ENCODE data around the gene TRAF2.
"Not testable (repeated sequence)": the region's sequence is repeated elsewhere in the genome, so short reads cannot be mapped to it uniquely, and the experiment has no call there.

Gene TRAF2, protein sequence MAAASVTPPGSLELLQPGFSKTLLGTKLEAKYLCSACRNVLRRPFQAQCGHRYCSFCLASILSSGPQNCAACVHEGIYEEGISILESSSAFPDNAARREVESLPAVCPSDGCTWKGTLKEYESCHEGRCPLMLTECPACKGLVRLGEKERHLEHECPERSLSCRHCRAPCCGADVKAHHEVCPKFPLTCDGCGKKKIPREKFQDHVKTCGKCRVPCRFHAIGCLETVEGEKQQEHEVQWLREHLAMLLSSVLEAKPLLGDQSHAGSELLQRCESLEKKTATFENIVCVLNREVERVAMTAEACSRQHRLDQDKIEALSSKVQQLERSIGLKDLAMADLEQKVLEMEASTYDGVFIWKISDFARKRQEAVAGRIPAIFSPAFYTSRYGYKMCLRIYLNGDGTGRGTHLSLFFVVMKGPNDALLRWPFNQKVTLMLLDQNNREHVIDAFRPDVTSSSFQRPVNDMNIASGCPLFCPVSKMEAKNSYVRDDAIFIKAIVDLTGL

DNA sequence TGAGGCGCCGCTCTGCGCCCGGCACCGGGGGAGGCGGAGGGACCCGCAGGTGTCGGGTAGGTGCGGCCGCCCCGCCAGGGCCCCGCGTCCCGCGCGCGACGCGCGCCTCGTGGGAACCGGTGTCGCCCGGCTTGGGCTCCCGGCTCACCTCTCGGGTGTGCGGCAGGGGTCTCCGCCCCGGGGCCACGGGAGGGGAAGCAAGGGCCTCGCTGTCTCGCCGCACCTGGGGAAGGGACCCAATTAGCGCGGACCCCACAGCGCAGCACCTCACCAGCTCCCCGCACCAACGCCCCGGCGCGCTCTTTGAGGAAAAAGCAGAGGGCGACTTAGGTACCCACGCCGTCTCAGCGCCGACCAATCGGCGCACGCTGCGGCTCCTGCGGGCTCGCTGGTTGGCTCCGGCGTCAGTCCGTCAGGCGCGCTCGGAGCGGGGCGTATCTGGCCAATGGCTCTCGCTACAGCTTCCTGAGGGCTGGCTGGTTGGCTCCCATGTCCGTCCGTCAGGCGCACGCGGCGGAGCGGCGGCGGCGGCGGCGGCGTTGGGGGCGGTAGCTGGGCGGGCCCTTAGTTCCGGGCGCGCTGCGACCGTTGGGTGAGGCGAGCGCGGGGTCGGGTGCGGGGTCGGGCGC lies at the start of gene TRAF2:
TRAF2 (plus strand) TSS at position 567 of the 629 bp plus-strand sequence. CDS start 12,225 bp downstream, outside the sequence.
- TF ChIP-seq GATA3 (IDR thresholded peaks at IDR 0.05; ENCODE audit: low read depth, low read length) (no peak), GATA2 (IDR thresholded peaks at IDR 0.05; ENCODE audit: low read depth, low read length) (no peak)

DNA sequence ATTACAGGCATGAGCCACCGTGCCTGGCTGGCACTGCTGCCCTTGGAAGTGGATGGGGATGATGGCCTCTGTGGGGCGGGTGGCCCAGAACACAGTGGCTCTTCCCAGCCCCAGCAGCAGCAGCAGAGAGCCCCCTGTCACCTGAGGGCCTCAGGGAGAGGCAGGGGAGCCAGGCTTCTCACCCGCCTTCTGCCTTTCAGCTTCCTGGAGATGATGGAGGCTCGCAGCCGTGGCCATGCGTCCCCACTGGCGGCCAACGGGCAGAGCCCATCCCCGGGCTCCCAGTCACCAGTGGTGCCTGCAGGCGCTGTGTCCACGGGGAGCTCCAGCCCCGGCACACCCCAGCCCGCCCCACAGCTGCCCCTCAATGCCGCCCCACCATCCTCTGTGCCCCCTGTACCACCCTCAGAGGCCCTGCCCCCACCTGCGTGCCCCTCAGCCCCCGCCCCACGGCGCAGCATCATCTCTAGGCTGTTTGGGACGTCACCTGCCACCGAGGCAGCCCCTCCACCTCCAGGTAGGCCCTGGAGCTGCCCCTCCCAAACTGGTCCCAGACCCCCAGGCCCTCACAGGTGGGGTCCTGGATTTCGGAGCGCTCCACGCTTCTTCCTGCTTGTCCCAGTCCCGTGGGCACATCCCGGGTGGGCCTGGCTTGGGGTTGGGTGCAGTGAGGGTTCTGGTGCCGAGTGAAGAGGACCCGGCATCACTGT lies 49.0 kb upstream of the TRAF2 start:
- no peak for TF ChIP-seq GATA2 (IDR thresholded peaks at IDR 0.05; ENCODE audit: low read depth, low read length)
- no peak for TF ChIP-seq GATA3 (IDR thresholded peaks at IDR 0.05; ENCODE audit: low read depth, low read length)

DNA sequence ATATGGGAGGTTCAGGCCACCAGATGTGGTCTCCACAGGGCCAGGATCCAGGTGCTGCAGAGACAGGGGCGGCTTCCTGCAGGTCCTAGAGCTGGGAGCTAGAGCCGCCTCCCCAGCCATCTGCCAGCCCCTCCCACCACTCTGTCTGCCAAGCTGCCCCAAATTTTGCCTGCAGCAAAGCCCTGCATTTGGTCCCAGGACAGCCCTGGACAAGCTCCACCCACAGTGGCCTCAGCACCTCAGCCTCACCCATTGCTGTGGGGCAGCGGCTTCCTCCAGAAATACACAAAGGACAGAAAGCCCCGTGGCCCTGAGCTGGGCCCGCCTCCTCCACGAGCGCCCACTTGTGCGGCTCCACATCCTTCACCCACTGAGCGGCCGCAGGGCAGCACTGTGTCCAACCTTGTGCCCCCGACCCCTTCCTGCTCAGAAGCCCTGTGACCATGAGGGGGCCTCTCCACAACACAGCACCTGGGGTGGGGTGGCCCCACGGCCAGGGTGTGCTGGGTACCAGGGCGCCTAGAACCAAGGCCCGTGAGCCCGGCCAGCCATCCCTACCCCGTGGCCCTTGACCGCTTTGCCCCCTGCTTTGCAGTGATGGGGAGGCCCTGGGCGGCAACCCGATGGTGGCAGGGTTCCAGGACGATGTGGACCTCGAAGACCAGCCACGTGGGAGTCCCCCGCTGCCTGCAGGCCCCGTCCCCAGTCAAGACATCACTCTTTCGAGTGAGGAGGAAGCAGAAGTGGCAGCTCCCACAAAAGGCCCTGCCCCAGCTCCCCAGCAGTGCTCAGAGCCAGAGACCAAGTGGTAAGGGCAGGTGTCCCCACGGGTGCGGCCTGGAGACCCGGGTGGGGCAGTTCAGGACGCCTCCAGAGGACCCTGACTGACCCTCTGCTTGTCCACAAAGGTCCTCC lies 47.7 kb upstream of the TRAF2 start:
- TF ChIP-seq GATA2 (IDR thresholded peaks at IDR 0.05; ENCODE audit: low read depth, low read length) (no peak), GATA3 (IDR thresholded peaks at IDR 0.05; ENCODE audit: low read depth, low read length) (no peak)

DNA sequence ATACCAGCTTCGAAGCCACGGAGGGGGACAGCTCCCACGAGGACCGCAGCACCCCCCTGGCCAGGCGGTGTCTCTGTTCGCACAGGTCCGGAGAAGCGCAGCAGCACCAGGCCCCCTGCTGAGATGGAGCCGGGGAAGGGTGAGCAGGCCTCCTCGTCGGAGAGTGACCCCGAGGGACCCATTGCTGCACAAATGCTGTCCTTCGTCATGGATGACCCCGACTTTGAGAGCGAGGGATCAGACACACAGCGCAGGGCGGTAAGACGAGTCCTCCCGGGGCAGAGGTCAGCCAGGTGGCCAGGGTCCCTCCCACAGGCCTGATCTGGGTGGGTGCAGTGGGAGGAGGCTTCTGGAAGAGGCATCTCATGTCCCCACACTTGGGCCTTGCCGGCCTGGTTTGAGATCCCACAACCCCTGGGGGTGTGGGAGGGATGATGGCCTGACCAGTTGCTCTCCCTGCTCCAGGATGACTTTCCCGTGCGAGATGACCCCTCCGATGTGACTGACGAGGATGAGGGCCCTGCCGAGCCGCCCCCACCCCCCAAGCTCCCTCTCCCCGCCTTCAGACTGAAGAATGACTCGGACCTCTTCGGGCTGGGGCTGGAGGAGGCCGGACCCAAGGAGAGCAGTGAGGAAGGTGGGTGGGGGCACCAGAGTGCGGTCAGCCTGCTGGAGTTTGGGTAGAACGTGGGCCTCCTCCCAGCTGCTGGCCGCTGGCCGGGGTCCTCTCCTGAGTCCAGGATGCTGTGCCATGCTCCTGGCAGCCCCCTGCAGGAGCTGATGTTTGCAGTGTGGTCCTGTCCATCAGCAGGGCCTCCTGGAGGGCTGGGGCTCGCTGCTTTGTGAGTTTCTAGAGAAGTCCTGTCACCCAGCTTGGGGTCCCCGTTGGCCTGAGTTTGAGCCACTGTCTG lies 46.8 kb upstream of the TRAF2 start:
- TF ChIP-seq GATA2 (IDR thresholded peaks at IDR 0.05; ENCODE audit: low read depth, low read length) (no peak), GATA3 (IDR thresholded peaks at IDR 0.05; ENCODE audit: low read depth, low read length) (no peak)

DNA sequence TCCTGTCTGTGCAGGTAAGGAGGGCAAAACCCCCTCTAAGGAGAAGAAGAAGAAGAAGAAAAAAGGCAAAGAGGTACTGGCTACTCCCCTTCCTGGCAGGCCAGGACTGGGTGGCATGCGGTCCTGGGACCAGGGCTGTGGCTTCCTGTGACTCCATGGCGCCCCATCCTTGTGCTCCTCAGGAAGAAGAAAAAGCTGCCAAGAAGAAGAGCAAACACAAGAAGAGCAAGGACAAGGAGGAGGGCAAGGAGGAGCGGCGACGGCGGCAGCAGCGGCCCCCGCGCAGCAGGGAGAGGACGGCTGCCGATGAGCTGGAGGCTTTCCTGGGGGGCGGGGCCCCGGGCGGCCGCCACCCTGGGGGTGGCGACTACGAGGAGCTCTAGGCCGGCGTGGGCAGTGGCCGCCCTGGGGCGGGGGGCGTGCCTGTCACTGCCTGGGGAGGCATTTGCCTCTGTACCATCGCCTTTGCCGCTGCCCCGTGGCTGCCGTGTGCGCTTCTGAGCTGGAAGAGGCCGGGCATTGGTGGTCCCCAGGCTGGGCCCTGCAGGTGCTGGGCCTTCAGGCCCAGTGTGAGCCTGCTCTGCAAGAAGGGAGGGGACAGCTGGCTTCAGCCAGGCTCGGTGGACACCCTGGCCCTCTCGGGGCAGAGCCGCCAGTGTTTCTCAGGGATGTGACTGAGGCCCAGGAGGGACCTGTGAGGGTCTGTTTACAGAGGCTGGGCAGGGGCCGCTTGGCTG lies 46.0 kb upstream of the TRAF2 start:
- TF ChIP-seq GATA2 (IDR thresholded peaks at IDR 0.05; ENCODE audit: low read depth, low read length) (no peak), GATA3 (IDR thresholded peaks at IDR 0.05; ENCODE audit: low read depth, low read length) (no peak)

DNA sequence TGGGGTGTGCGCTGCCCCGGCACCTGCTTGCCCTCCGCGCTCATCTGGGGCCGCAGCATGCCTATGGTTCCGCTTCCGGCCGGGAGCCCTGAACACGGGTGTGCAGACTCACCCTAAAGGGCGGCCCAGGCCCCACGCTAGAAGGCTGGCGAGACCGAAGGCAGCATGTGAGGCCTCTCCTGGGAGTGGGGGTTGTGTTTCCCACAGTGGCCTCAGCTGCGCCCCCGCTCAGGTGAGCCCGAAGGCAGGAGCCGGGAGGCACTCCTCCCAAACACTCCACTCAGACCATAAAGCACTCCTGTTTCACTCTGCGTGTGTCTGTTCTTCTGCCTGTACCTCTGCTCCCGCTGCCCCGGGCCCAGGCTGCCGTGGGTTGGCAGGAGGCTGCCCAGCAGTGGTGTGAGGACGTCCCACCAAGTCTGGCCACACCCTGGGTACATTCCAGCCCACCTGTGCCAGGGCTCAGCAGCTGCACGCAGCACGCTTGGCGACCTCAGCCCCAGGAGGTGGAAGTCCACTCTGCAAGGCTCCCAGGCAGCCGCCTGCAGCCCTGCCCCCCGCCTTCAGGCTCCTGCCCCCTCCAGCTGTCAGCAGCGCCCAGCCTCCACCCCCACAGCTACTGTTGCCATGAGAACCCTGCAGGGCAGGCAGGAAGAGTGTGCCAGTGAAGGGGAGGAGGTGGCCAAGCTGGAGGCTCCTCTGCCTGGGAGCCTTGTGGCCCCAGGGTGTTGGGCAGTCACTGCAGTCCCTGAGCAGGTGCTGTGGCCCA lies 45.3 kb upstream of the TRAF2 start:
- TF ChIP-seq GATA2 (IDR thresholded peaks at IDR 0.05; ENCODE audit: low read depth, low read length) (no peak), GATA3 (IDR thresholded peaks at IDR 0.05; ENCODE audit: low read depth, low read length) (no peak)

DNA sequence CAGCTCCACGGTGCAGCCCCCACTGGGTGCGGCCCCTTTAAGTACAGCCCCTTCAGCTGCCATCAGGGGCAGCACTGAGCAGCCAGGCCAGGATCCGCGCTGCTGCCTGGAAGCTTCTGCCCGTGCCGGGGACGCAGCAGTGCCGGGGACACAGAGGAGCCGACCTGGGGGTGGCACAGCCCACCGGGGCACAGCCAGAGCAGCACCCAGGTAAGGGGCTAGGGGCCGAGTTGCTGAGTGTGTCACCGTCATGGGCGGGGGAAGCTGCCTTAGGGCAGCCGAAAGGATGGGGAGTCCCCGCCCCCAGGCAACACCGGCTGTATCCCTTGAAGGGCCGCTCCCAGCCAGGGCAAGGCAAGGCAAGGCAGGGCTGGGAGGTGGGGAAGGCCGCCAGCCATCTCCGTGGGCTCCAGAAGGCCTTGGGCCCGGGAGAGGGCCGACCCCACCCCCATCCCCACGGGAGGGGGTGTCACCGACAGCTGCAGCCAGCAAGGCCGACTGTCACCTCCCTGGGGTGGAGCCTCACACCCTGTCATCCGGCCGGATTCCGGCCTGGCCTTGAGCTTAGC lies 43.9 kb upstream of the TRAF2 start, which contains the start of gene AJM1:
AJM1 (plus strand) TSS at position 99 of the 569 bp plus-strand sequence. CDS start 1,937 bp downstream, outside the sequence.
- not testable (repeated sequence) for TF ChIP-seq GATA2, GATA3 (IDR thresholded peaks at IDR 0.05; ENCODE audit: low read depth, low read length)

DNA sequence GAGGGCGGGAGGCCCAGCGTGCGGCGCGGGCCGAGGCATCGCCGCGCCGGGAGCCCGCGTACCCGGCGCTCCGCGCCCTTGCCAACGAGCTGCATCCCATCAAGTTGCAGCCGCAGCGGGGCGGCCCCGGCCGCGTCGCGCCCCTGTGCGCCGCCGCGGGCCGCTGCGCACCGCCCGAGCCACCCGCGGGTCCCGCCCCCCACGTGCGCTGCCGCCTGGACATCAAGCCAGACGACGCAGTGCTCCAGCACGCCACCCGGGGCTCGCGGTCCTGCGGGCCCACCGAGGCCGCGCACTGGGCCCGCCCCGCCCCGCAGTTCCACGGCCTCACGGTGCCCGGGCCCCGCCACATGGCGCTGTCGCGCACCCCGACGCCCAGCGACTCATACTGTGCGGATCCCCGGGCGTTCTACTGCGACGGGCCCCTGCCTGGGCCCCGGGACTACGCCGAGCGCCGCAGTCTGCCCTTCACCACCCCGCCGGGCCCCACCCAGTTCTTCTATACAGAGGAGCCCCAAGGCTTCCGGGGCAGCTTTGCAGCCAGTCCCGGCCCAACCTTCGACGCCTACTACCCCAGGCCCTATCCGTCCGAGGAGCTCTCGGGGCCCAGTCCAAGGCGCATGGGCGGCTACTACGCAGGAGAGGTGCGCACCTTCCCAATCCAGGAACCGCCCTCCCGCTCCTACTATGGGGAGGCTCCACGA lies 41.4 kb upstream of the TRAF2 start:
- no peak for TF ChIP-seq GATA2 (IDR thresholded peaks at IDR 0.05; ENCODE audit: low read depth, low read length)
- TF ChIP-seq GATA3 (IDR thresholded peaks at IDR 0.05; ENCODE audit: low read depth, low read length) = no peak

DNA sequence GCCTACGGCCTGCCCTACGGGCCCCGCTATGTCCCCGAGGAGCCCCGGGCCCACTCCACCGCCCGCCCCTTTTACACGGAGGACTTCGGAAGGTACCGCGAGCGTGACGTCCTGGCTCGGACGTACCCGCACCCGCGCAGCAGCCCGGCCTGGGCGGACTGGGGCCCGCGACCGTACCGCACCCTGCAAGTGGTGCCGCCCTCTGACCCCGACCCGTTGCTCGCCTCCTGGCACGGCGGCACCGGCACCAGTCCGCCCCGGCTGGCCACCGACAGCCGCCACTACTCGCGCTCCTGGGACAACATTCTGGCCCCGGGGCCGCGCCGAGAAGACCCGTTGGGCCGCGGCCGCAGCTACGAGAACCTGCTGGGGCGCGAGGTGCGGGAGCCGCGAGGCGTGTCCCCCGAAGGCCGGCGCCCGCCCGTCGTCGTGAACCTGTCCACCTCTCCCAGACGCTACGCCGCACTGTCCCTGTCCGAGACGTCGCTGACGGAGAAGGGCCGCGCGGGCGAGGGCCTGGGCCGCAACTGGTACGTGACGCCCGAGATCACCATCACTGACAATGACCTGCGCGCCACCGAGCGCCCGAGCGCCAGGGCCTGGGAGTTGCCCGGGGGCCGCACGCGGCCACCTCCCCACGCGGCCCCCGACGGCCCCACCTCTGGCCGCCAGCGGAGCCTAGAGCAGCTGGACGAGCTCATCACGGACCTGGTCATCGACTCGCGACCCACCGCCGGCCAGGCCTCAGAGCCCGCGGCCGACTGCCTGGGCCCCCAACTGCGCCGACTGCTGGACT lies 40.7 kb upstream of the TRAF2 start:
- no peak for TF ChIP-seq GATA3 (IDR thresholded peaks at IDR 0.05; ENCODE audit: low read depth, low read length)
- no peak for TF ChIP-seq GATA2 (IDR thresholded peaks at IDR 0.05; ENCODE audit: low read depth, low read length)

Data from SH-SY5Y (cell line).